Stimulated activated CD4-positive, alpha-beta T cell treated with anti-CD3 and anti-CD28 coated beads, Interleukin-4, amount 100 ng/mL, for 1 hour (primary cell): ENCODE measurements around the gene IPO11.

Source experiments
- DNase-seq: peaks from one replicate; pipeline ENCODE4 v3.0.0-alpha.2; 2020

The IPO11 gene

DNA sequence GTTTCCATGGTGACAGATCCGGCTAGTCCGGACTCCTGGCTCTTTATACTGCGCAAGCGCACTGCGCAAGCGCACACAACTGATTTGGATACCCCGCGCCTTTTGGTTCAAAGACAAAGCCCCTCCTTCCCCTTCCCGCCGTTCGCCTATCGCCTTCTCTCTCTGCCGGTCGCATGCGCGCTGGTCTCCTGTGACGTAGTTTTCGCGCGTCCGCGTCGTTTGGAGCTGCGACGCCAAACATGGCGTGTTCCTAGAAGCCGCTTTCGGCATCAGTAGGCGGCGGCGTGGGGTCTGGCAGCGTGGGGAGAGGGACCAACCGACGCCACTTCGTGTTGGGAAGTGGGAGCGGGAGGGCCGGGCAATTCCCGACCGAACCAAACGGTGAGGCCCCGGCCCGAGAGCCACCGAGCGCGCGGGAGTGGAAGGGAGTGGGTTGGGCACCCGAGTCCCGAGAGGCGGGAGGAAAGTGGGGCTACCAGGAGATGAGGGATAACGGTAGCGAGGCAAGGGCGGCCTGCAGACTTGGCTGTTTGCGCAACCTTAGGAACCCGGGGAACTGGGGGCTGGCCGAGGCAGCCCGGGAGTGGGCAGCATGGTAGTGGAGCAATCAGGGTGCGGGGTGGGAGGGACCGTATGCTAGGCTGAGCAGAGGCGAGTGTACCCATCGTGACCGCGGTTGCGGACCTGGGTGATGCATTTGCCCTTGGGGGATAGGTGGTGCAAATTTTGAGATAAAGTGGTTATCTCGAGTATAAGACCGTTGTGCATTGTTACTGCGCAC, at the start of gene IPO11:
Gene IPO11 (plus strand): TSS at position 215 of the 781 bp plus-strand sequence. CDS start 24,517 bp downstream, outside the sequence.
- DNase-seq: peak; percentile 98

DNA sequence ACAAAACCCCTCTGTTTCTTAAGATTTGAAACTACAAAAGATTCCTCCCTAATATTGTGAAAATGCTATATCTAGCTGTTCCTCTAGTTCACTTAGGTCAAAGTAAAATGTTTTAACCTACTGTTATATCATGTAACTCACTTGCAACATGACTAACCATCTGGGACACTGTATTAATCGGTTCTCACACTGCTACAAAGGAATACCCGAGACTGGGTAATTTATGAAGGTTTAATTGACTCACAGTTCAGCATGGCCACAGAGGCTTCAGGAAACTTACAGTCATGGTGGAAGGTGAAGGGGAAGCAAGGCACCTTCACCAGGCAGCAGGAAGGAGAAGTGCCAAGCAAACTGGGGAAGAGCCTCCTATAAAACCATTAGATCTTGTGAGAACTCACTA, 43.5 kb upstream of the IPO11 start:
- no peak for DNase-seq

DNA sequence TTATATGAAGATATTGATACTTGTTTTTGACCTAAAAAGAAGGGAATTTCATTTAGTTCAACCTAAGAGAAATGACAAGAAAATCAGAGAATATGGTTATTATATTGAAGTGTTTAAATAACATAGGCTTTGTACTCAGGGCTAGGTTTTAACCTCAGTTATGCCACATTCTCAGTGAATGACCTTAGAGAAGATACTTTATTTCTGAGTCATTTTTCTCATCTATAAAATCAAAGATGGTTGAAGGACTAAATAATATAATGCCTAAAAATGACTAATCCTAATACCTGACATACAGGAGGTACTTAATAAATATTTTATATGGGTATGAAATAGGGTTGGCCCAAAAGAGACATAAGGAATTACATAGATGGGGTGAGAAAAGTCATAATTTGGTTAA, 41.2 kb upstream of the IPO11 start:
- no peak for DNase-seq

DNA sequence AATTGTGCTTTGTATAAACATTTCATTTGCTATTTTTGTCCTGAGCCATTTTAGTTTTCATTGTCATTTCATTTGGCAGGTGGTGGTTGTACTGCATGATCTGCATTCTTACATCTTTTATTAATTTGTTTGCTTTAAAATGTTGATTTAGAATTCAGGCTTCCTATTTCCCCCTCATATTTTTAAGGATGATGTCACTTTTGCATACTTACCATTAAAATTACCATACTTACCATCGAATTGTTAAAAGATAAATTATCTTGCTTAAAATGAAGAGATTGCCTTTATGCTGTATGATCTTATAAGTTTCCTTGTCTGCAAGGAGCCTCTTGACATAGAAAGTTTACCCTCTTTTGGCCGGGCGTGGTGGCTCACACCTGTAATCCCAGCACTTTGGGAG, 40.0 kb upstream of the IPO11 start:
- DNase-seq: no peak

DNA sequence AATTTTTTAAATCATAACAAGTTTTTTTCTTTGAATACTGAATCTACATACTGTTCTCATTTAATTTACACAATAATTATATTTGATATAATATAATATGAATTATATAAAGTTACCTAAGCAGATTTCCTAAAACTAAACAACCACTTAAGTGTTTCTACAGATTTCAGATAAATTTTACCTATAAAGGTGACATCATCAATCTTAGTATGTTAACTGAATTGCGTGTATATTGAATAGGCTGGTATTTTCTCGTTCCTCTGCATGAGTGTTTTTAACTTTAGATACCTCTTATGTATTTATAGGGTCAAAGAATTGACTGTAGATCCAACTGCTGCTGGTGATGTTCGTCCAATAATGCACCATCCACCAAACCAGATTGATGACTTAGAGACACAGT, 39.2 kb upstream of the IPO11 start:
- no peak for DNase-seq

DNA sequence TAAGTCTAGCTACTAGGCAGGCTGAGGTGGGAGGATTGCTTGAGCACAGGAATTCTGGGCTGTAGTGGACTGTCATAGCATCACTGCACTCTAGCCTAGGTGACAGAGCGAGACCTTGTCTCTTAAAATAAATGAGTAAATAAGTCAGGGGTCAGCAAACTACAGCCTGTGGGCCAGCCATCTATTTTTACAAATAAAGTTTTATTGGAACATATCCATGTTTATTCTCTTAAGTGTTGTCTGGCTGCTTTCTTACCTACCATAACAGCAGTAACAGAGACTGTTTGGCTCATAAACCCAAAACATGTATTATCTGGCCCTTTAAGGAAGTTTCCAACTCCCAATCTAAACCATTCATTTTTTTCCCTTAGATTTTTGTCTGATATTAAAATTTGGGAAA, 38.5 kb upstream of the IPO11 start:
- DNase-seq: no peak

DNA sequence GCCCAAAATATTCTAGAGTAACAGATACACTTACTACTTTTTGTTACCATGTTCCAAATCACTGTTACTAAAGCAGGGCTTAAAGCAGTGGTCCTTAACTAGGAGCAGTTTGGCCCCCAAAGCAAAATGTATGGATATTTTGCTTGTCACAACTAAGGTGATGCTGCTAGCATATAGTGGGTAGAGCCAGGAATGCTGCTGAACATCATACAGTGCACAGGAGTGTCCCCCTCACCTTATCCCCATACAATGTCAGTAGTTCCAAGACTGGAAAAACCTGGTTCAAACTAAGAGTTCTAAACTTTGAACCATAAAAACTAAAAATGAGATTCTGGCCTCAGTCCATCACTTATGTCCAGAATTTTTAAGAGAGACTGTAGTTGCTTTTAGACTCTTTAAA, 36.9 kb upstream of the IPO11 start:
- no peak for DNase-seq

DNA sequence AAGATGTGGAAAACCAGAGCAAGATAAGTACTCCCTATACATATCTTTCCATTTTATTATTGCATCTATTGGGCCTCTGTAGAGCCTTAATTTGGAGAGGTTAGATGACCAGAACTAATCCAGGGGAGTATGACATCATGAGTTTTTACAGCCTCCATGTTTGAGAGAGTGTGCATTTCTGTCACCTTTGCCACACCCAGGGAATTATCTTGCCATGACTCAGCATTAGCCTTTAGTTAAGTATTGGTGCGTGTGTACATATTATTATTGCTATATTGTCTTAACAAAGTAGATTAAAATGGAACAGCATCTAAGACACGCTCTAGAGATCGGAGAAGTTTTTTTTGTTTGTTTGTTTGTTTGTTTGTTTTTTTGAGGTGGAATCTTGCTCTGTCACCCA, 36.5 kb upstream of the IPO11 start:
- DNase-seq: no peak

DNA sequence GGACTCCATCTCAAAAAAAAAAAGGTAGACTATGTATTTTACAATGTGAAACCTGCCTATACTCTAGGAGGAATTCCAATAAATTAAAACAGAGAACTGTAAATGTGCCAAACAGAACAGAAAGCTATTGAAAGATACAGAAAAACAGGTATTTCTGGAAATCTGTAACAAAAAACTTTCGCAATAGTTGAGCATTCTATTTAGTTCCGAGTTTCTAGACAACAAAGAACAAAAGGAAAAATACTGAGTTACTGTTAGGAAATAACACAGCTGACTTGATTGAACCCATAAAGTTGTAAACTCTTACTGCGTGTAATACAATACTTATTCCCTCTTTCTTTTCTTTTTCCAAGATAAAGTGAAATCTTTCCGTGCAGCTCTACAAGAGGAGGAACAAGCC, 27.4 kb upstream of the IPO11 start:
- no peak for DNase-seq

DNA sequence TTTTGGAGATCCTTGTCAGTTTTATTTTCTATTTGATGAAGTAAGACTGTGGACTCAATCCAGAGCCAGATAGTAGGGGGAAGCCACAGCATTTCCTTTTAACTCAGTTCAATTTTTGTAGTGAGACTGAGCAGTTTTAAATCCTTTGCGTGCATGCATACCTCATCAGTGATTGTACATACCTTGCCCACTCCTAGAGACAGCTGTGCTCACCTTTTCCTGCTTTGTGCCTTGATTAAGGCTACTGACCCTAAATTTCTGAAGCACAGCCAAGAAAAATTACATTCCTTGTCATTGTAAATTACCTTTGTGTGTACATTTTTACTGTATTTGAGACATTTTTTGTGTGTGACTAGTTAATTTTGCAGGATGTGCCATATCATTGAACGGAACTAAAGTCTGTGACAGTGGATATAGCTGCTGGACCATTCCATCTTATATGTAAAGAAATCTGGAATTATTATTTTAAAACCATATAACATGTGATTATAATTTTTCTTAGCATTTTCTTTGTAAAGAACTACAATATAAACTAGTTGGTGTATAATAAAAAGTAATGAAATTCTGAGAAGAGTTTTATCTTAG, 26.7 kb upstream of the IPO11 start:
- DNase-seq: no peak

DNA sequence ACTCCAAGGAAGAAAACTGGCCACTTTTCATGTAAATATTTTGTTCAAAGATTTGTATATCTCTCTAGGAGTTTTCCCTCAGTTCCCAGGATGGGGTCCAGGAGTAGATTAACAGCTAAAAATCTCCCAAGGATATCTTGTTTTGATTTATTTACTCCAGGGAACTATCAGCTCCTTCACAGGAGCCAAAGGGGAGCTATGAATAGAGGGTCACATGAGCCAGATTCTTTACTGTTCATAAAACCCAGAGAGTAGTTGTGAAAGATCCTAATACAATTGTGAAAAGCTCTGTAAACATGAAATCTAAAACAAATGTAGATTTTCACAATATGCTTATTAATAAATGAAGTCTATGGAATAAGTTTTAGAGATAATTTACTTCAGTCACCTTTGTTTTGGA, 25.7 kb upstream of the IPO11 start:
- DNase-seq: no peak

DNA sequence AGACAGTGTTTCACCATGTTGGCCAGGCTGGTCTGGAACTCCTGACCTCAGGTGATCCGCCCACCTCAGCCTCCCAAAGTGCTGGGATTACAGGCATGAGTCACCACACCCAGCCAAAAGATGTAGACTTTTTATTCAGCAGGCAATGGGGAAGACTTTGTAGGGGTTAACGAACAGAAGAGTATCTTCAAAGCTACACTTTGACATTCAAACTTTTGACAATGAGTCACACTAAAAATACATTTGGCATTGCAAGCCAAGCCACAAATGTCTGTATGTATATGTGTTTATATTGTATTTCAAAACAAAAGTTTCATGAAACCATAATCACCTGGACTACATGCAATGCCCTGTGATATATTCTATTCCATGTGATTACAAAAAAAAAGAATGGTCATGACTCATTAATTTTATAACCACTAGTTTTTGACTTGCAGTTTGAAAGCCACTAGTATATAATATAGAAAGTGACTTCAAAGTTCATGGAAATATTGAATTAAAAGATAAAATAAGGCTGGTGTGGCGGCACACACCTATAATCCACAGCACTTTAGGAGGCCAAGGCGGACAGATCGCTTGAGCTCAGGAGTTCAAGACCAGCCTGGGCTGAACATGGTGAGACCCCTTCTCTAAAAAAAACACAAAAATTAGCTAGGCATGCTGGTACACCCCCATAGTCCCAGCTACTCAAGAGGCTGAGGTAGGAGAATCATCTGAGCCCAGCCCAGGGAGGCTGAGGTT, 17.2 kb upstream of the IPO11 start:
- no peak for DNase-seq

DNA sequence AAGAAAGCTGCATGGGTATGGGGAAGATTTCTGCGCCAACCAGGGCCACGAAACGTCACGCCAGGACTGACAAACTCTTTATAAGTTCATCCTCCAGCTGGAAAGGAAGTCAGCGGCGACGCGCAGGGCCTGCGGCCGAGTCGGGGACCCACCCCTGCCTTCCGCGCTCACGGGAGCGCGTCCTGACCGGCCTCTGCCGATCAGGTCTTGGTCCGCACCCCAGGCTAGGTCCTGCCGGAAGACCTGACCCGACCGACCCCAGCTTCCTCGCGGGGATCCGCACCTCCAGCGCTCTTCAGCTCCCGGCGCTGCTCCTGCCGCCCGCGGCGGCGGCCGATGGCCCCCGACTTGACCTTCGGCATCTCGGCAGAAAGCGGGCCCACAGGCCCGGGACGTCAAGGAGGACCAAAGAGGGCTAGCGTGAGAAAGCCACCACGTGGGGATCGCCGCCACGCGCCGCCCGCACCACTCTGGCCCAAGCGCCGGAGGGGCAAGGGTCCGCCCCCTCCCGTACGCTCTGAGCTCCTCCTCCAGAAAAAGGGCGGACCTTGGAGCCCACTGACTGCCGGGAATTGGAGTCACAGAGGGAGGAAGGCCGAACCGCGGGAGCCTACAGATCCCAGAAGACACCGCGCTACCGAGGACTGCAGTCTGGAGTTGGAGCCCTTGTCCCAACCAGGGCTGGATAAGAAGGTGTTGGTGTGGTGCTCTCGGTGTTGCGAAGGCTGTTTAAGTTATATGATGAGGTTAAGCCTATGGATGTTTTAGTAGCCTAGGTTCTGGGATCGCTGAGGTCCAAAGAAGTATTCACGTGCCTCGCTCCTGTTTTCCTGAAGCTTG, 8.9 kb upstream of the IPO11 start, which contains the start of gene DIMT1:
Gene DIMT1 (minus strand): TSS at position 495 of the 840 bp plus-strand sequence. CDS start 133 bp downstream, at position 362.
- peak; percentile 88 for DNase-seq

DNA sequence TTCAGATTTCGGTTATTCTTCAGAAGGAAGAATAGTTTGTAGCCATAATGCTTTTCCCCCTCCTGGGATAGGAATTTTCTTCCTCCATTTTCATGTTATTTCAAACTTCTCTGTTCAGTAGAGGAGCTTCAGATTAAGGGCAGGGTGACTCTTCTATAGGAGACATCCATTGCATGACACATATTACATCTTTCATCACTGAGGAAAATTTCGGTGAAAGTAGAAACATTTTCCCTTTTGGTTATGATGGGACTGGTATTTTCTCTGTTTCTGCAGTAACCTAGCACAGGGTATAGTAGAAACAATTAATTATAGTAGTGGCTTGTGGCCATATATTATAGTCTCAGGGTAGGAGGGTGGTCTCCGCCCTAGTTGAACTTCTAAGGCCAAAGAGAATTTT, 1.1 kb downstream of the IPO11 start:
- no peak for DNase-seq

DNA sequence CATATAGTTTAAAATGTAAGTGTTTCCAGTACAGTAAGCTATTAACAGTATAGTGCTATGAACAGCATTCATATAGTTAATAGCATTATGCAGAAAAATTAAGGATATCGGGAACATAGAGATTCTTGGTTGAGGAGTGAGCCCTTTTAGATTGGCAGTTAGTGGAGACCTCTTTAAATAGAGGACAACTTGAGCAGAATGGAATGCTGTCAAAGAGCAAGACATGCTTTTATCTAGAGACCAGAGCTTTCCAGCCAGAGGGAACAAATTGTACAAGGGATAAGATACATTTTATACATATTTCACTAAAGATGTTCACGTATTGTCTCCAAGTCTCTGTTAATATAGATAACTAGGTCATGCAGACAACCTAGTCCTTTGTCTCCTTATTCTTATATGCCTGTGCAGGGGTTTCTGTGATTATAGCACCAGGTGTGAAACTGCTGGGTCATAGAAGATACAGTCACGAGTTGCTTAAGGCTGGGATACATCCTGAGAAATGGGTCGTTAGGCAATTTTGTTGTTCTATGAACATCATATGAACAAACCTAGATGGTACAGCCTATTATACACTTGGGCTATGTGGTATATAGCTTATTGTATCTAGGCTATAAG, 6.0 kb downstream of the IPO11 start:
- DNase-seq: no peak

DNA sequence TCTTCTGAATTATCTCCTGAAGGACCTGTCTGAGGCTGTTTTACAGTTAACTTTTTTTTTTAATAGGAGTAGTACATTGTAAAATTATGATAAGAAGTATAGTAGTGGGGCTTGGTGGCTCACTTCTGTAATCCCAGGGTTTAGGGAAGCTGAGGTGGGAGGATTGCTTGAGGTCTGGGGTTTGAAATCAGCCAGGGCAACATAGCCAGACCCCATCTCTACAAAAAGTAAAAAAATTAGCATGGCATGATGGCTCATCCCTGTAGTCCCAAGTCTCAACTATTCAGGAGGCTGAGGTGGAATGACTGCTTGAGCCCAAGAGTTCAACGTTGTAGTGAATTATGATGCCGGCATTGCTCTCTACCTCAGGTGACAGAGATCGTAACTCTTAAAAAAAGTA, 7.0 kb downstream of the IPO11 start:
- no peak for DNase-seq

DNA sequence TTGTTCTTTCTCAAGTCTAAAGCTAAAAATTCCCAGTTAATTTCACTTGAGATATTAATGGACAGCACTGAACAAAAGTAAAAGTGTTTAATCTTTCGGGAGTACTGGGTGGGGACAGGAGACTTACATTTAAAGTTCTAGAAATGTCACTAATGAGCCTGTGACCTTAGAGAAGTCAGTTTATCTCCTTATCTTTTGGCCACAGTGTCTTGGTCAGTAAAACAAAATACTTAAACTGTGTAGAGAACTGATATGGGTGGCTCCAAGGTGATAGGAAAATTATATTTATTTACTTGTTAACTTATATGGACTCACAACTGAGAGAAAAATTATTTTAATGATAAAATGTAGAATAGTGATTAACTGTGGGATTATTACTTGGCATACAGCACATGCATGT, 8.9 kb downstream of the IPO11 start:
- DNase-seq: no peak

DNA sequence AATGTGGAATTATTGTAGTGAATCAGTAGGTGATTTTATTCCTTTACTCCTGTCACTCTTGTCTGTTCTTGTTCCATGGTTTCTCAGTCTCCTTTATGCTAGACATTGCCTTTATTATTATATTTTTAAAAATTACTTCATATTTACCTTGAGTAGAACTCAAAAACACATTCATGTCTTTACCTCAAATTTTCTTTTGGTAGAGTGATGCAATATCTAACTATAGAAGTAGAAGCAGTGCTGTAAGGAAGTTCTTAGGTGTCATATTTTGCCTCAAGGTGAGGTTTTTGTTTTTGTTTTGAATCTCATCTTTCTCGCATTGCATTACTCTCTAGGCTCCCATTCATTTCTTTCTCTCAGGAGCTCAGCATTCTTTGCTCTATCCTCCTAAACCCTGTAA, 12.2 kb downstream of the IPO11 start:
- no peak for DNase-seq

DNA sequence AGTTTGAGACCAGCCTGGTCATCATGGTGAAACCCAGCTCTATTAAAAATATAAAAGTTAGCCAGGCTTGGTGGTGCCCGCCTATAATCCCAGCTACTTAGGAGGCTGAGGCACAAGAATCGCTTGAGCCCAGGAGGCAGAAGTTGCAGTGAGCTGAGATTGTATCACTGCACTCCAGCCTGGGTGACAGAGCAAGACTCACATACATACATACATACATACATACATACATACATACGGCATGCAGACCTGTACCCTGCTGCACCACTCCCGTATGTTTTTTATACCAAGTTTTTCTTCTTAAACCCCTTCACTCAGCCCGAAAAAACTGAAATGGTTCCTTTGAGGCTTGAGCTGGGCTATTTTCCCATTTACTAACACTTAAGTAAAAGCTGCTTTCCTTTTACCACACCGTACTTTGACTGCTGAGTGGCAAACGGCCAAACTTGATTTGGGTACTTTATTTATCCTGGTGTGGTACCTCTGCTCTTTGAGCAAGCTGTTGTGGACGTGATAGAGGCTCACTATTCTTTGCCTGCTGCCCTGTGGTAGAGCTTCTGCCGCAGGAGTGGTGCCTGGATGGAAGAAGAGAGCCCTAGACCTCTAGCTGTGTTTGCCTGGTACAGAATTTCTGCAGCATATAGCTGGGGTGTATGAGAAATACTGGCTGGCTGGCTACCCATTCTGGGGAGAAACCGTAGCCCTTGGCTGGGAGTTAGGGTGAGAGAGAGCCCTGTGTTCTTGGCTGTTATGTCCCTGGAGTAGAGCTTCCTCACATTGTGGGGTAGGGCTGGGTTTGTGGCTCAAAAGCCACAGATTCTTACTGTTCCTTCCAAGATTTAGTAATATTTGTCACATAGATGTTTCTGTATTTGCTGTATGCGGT, 19.4 kb downstream of the IPO11 start:
- no peak for DNase-seq

DNA sequence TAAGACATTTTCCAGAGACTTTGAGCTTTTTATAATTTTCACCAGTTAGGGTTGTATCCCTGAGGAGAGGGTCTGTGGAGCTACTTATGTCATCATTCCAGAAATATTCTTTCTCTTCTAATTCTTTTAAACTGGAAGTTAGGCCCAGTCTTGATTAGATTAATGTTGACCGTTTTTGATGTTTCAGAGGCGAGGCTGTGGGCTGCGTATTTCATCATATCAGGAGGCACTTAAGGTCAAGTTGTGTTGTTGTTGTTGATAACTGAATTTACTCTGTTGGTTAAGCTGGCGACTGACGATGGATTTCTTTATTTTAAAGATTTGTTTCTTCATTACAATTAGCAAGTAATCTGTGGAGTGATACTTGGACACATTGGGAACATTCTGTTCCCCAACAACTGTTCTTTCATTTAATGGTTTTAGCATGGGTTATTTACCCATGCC, 20.1 kb downstream of the IPO11 start:
- DNase-seq: no peak

DNA sequence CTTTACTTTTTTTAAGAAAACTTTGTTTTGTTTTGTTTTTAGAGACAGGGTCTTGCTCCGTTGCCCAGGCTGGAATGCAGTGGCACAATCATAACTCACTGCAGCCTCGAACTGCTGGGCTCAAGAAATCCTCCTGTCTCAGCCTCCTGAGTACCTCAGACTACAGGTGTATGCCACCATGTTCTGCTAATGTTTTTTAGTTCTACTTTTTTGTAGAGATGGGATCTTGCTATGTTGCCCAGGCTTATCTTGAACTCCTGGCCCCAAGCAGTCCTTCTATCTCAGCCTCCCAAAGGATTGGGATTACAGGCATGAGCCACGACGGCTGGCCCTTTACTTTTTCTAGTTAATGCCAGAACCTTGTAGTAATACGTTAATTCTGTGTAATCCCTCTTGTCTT, 36.0 kb downstream of the IPO11 start:
- DNase-seq: no peak

DNA sequence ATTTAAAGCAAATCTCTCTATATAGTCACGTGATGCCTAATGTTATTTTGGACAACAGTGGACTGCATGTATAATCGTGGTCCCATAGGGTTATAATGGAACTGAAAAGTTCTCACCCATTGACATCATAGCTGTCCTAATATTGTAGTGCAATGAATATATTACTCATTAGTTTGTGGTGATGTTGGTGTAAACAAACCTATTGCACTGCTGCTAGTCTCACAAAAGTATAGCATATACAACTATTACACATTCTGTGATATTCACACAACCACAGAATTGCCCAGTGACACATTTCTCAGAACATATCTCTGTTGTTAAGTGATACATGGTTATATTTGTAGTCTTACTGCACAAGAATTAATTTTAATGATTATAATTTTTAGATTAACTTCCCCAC, 37.7 kb downstream of the IPO11 start:
- no peak for DNase-seq
